ENCODE data around the gene EXOC2.

- TF ChIP-seq CTCF (conservative IDR thresholded peaks at IDR 0.05; ENCODE audit: low read length) (no peak), EZH2phosphoT487 (IDR thresholded peaks at IDR 0.05; ENCODE audit: borderline replicate concordance, low read depth, low read length) (no peak)
Measured at GRCh38 chr6:621931-622330, 71.0 kb downstream of the EXOC2 start.

Data from OCI-LY7 (cell line).